Breast epithelium (tissue), 4 donors: ENCODE measurements around the gene ZP3. TPM values are rescaled to one million over a fixed set of nuclear protein-coding genes. Genes with fewer than 3 reads are reported as not detected.
"Not testable (repeated sequence)": the region's sequence is repeated elsewhere in the genome, so short reads cannot be mapped to it uniquely, and the experiment has no call there.

Source experiments
- DNase-seq, 2 donors: peaks; one replicate each; pipeline ENCODE4 v3.0.0-alpha.2; 2019; ENCODE audit warnings: low spot score in 2 of 2
- H3K27ac ChIP-seq, 2 donors: fragments of 200-600 bp; sonication (generic) in 1 of 2; one replicate each; pipeline ENCODE4 v1.5.1; 2016 to 2019; ENCODE audit warnings: mild to moderate bottlenecking in 1 of 2
- H3K27me3 ChIP-seq, 2 donors: fragments of 200-600 bp; sonication (generic) in 1 of 2; one replicate each; pipeline versions ENCODE4 v1.5.1 to v1.6.0; 2017 to 2019; ENCODE audit warnings: control low read depth in 1 of 2, mild to moderate bottlenecking in 1 of 2
- H3K36me3 ChIP-seq: fragments of 200-600 bp; one replicate; pipeline ENCODE4 v1.5.1; 2019
- H3K4me1 ChIP-seq, 2 donors: fragments of 200-600 bp; sonication (generic); one replicate each; pipeline ENCODE4 v1.5.1; 2016 to 2019; ENCODE audit warnings: control low read depth in 1 of 2
- H3K4me3 ChIP-seq, 3 donors: fragments of 200-600 bp; sonication (generic); 1 replicate in 2 of 3; 2 replicates in 1 of 3; pipeline ENCODE4 v1.5.1; 2016 to 2019; ENCODE audit warnings: mild to moderate bottlenecking in 3 of 3, moderate library complexity in 2 of 3
- H3K9me3 ChIP-seq, 2 donors: fragments of 200-600 bp; sonication (generic) in 1 of 2; one replicate each; pipeline ENCODE4 v1.5.1; 2016 to 2019; ENCODE audit warnings: control low read depth in 1 of 2
- CTCF ChIP-seq, 3 donors: fragments of 450-650 bp; IDR thresholded peaks; one replicate each; pipeline ENCODE4 v1.5.1; 2016 to 2017; ENCODE audit warnings: antibody characterized with exemption in 3 of 3, mild to moderate bottlenecking in 3 of 3, moderate library complexity in 3 of 3
- POLR2A ChIP-seq: fragments of 450-650 bp; IDR thresholded peaks from one replicate; pipeline ENCODE4 v1.6.1; 2016; ENCODE audit warnings: antibody characterized with exemption, mild to moderate bottlenecking, moderate library complexity
- POLR2AphosphoS5 ChIP-seq, 3 donors: sonication (generic); formaldehyde crosslinking; IDR thresholded peaks; one replicate each; pipeline ENCODE4 v1.6.1; 2017; ENCODE audit warnings: antibody characterized with exemption in 3 of 3
- intact Hi-C: fragments of 100-400 bp; cut with DNase I; formaldehyde crosslinking; loops from one replicate; pipeline ENCODE4 v1.15.1; 2023; ENCODE audit warnings: low total_unique reads
- total RNA-seq, 3 donors: library from RNA; depleted of rRNA; stranded (reverse); fragments of >200 nt; gene quantifications; one replicate each; pipeline ENCODE4 v1.1.0, GENCODE V29; 2016

ZP3 gene
- total RNA-seq, 3 donors from 2014 or later, result 1.4 to 2.9 (median 2.0) TPM

- intact Hi-C loops, result no loop called here
- H3K27me3 ChIP-seq, result no peaks in the 10 kb centered on the region
- peak in 1 of 2 donors; percentile 93 for DNase-seq
- no peaks in the 10 kb centered on the region for H3K9me3 ChIP-seq
- H3K4me1 ChIP-seq, result no peaks in the 10 kb centered on the region
- H3K36me3 ChIP-seq, result no peaks in the 10 kb centered on the region
- no peak for TF ChIP-seq POLR2AphosphoS5 (IDR thresholded peaks at IDR 0.05)
- H3K27ac ChIP-seq, result peak overlapping the region; percentile 59 to 69
- H3K4me3 ChIP-seq, result no peak overlapping the region
Observed at GRCh38 chr7:76423666-76424412, 911 bp upstream of the ZP3 start.

GRCh38 chr7:76425156-76425555, 406 bp downstream of the ZP3 start:
- DNase-seq, result no peak
- no peaks in the 10 kb centered on the region for H3K4me1 ChIP-seq
- no peaks in the 10 kb centered on the region for H3K36me3 ChIP-seq
- no peak for TF ChIP-seq CTCF (IDR thresholded peaks at IDR 0.05)
- no peak for TF ChIP-seq POLR2AphosphoS5 (IDR thresholded peaks at IDR 0.05)
- no peak for TF ChIP-seq POLR2A
- no peaks in the 10 kb centered on the region for H3K9me3 ChIP-seq
- intact Hi-C loops, result no loop called here
- no peaks in the 10 kb centered on the region for H3K27me3 ChIP-seq
- no peak overlapping the region for H3K27ac ChIP-seq
- H3K4me3 ChIP-seq, result no peak overlapping the region

GRCh38 chr7:76425558-76425957, 808 bp downstream of the ZP3 start:
- H3K27ac ChIP-seq, H3K27me3 ChIP-seq, intact Hi-C loops, H3K4me3 ChIP-seq, H3K36me3 ChIP-seq, H3K4me1 ChIP-seq, H3K9me3 ChIP-seq, DNase-seq: not testable (repeated sequence)

DNA sequence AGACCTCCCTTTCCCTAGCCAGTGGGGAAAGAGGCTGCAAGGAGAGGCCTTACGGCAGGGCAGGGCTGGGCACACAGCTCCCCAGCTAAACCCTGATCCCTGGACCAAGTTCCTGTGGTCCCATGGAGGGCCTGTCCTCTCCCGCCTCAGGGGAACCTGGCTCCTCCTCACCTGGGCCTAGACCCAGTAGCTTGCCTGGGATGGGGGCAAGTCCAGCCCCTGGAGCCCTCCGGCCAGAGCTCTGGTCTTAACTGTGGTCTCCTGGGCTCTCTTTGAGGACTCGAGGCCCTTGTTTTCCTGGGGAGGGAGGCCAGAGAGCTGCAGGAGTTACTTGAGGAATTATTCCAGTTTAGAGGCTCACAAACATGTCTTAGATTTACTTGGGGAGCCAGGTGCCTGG, 1.5 kb downstream of the ZP3 start:
- H3K36me3 ChIP-seq, result no peaks in the 10 kb centered on the region
- intact Hi-C loops, result no loop called here
- peak in 1 of 2 donors; percentile 19 for DNase-seq
- no peaks in the 10 kb centered on the region for H3K9me3 ChIP-seq
- H3K27me3 ChIP-seq, result no peaks in the 10 kb centered on the region
- no peak for TF ChIP-seq POLR2AphosphoS5 (IDR thresholded peaks at IDR 0.05)
- no peak for TF ChIP-seq CTCF (IDR thresholded peaks at IDR 0.05)
- TF ChIP-seq POLR2A, result no peak
- no peak overlapping the region for H3K27ac ChIP-seq
- no peak overlapping the region for H3K4me3 ChIP-seq
- H3K4me1 ChIP-seq, result no peaks in the 10 kb centered on the region

DNA sequence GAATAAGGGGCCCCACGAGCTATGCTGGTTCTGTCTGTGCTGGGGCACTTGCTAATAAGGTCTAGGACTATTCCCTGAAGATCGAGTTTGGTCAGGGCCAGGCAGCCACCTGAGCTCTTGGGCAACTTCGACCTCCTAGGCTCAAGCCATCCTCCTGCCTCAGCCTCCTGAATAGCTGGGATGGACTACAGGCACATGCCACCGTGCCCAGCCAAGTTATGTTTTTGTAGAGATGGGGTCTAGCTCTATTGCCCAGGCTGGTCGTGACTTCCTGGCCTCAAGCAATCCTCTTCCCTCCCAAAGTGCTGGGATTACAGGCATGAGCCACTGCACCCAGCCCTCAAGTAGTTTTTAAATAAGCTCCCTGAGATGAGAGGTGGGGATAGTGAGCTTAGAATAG, 2.9 kb downstream of the ZP3 start:
- H3K4me1 ChIP-seq, result no peaks in the 10 kb centered on the region
- no peak for TF ChIP-seq POLR2AphosphoS5 (IDR thresholded peaks at IDR 0.05)
- no peak for TF ChIP-seq CTCF (IDR thresholded peaks at IDR 0.05)
- TF ChIP-seq POLR2A, result no peak
- H3K36me3 ChIP-seq, result no peaks in the 10 kb centered on the region
- intact Hi-C loops, result no loop called here
- H3K27ac ChIP-seq, result no peak overlapping the region
- no peak overlapping the region for H3K4me3 ChIP-seq
- DNase-seq, result no peak
- no peaks in the 10 kb centered on the region for H3K27me3 ChIP-seq
- H3K9me3 ChIP-seq, result no peaks in the 10 kb centered on the region

DNA sequence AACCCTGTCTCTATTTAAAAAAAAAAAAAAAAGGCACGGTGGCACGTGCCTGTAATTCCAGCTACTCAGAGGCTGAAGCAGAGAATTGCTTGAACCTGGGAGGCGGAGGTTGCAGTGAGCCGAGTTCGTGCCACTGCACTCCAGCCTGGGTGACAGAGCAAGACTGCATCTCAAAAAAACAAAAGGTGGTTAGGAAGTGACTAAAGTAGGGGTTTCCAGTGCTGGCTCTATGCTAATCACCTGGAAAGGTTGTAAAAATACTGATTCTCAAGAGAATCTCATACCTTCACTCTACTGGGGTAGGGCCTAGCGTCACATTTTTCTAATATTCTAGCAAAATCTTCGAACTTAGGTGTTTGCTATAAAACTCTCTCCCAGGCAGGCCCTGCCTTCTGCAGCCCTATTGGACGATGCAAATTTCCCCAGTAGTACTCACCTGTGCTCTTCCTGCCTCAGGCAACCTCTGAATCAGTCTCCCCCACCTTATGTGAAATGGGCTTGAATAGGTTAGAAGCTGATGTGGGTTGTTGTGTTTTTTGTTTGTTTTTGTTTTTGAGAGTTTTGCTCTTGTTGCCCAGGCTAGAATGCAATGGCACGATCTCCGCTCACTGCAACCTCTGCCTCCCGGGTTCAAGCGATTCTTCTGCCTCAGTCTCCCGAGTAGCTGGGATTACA, 3.5 kb downstream of the ZP3 start:
- no peak for TF ChIP-seq POLR2AphosphoS5 (IDR thresholded peaks at IDR 0.05)
- TF ChIP-seq POLR2A, result no peak
- TF ChIP-seq CTCF (IDR thresholded peaks at IDR 0.05), result no peak
- DNase-seq, result no peak
- no peaks in the 10 kb centered on the region for H3K27me3 ChIP-seq
- no peak overlapping the region for H3K4me3 ChIP-seq
- H3K36me3 ChIP-seq, result no peaks in the 10 kb centered on the region
- H3K27ac ChIP-seq, result no peak overlapping the region
- intact Hi-C loops, result no loop called here
- no peaks in the 10 kb centered on the region for H3K9me3 ChIP-seq
- no peaks in the 10 kb centered on the region for H3K4me1 ChIP-seq
